Skeletal muscle tissue (tissue), 4 donors: ENCODE data around the gene CADPS. TPM values are rescaled to one million over a fixed set of nuclear protein-coding genes. Genes with fewer than 3 reads are reported as not detected.

Source experiments
- H3K27ac ChIP-seq: one replicate; pipeline ENCODE4 v1.7.0; 2013; ENCODE audit warnings: mild to moderate bottlenecking, low read depth, low read length, inconsistent platforms
- H3K27me3 ChIP-seq, 3 donors: one replicate each; pipeline ENCODE4 v1.7.0; 2013; ENCODE audit warnings: low read length in 3 of 3; ENCODE audit not compliant: control insufficient read depth in 3 of 3, insufficient read depth in 3 of 3
- H3K36me3 ChIP-seq, 3 donors: one replicate each; pipeline ENCODE4 v1.7.0; 2013; ENCODE audit warnings: low read length in 3 of 3; ENCODE audit not compliant: control insufficient read depth in 3 of 3, insufficient read depth in 3 of 3
- H3K4me1 ChIP-seq, 3 donors: one replicate each; pipeline ENCODE4 v1.7.0; 2013; ENCODE audit warnings: low read length in 3 of 3, mild to moderate bottlenecking in 3 of 3; ENCODE audit not compliant: control insufficient read depth in 3 of 3, insufficient read depth in 3 of 3
- H3K4me3 ChIP-seq, 3 donors: one replicate each; pipeline ENCODE4 v1.7.0; 2013; ENCODE audit warnings: low read length in 3 of 3
- H3K9ac ChIP-seq, 3 donors: one replicate each; pipeline ENCODE4 v1.7.0; 2013; ENCODE audit warnings: low read length in 3 of 3, mild to moderate bottlenecking in 3 of 3, moderate library complexity in 2 of 3, low read depth in 1 of 3
- H3K9me3 ChIP-seq, 3 donors: one replicate each; pipeline ENCODE4 v1.7.0; 2013; ENCODE audit warnings: low read length in 3 of 3; ENCODE audit not compliant: control insufficient read depth in 3 of 3
- total RNA-seq: library from RNA; depleted of rRNA; stranded (reverse); fragments of >200 nt; gene quantifications from one replicate; pipeline ENCODE4 v1.2.3, GENCODE V29; 2014
- donor health status: Osteomylitis.

The CADPS gene
- total RNA-seq, 1 donor from 2014 or later, result 1.0 TPM

DNA sequence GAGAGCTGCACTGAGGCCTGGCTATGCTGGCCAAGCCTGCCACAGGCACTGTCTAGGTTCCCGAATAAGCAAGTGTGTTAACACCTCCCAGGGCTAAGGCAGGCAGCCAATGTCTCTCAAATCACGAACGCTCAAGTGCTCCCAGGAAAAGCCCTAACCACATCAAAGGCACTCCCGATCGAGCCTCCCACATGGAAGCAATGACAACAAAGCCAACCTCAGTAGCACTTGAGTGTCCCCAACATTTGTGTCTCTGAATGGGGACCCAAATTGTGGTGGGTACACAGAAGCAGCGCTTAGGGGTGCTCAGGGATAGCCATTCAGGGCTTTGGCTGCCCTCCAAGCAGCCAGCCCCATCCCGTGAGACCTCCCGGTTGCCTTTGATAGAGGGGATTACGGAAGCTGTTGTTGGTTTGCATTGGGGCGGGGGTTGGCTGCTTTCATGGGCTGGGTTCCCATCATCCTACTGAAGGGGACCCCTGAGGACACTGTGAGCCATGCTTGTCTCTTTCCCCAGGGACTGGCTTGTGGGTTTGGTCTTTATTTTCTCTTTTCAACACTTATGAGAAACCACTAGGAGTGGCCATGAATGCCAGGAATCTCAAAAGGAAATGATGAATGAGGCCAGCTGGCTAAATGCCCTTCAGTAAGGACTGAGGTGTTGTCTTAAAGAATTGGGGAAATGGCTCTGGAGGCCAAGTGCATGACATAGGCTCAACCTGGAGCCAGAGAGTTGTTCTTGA is 267.8 kb downstream of the CADPS start:
- Histone ChIP-seq H3K27me3 (peaks cover 0 to under 1% (median 0%) of the 10 kb centered on the region in 3 donors), H3K4me1 (peaks cover 0 to 3% (median 0%) of the 10 kb centered on the region in 3 donors), H3K36me3 (no peaks in the 10 kb centered on the region), H3K27ac (no peak overlapping the region), H3K9ac (no peak overlapping the region), H3K9me3 (no peaks in the 10 kb centered on the region), H3K4me3 (no peak overlapping the region)

DNA sequence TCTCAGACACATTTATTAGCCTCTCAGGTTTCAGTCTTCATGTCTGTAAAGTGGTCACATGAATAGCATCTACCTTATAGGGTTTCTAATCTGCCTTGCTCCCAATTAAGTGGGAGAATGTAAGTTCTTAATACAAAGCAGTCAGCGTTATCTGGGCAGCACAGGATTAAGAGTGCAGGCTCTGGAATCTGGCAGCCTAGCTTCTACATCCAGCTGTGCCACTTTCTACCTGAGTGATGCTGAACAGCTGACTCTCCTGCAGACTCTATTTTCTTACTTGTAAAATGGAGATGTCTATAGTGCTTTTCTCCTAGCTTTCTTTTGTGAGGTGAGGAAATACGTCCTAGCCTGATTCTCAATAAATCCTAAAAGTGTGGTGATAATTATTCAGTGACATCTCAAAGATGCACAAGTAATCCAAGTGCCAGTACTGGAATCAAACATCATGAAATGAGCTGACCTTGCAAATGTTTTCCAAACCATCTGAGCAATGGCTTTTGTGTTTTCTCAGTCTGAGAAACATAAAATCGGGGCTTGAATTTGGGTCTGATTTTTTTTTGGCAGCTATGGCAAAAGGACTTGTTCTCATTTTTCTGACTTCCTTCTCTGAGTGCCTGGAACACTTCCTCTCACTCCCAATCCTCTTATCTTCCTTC is 269.7 kb downstream of the CADPS start:
- H3K9ac ChIP-seq, result no peak overlapping the region
- H3K27me3 ChIP-seq, result peaks cover 0 to 2% (median 0%) of the 10 kb centered on the region in 3 donors
- H3K36me3 ChIP-seq, result no peaks in the 10 kb centered on the region
- peaks cover 0 to 3% (median 0%) of the 10 kb centered on the region in 3 donors for H3K4me1 ChIP-seq
- no peaks in the 10 kb centered on the region for H3K9me3 ChIP-seq
- H3K27ac ChIP-seq, result no peak overlapping the region
- H3K4me3 ChIP-seq, result no peak overlapping the region

DNA sequence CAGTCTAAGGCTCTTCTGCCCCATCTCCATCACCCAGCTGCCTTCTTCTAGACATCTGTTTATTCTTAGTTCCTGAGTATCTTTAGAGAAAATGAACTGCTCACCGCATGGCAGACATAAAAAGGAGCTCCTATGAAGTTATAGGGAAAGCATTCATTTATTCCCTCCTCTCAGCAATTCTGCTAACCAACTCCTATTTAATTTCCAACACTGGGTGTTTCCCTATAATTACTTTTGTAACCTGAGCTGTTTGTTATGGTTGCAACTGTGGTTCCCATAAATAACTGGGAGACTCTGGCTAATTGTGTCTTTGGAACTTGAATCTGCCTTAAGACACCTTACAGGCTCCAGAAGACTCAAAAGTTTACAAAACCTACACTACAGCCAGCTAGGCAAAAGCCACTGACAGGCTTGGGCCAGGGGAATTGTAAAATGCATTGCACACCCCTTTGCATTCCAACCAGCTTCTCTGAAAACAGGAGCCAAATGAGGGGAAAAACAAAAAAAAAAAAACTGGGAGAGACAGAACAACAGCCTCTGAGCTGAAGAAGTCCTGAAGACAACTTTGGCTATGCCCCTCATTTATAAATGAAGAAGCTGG is 270.4 kb downstream of the CADPS start:
- Histone ChIP-seq H3K27ac (no peak overlapping the region), H3K27me3 (peaks cover 0 to 5% (median 0%) of the 10 kb centered on the region in 3 donors), H3K9me3 (no peaks in the 10 kb centered on the region), H3K4me1 (peaks cover 0 to 3% (median 0%) of the 10 kb centered on the region in 3 donors), H3K9ac (no peak overlapping the region), H3K4me3 (no peak overlapping the region), H3K36me3 (no peaks in the 10 kb centered on the region)

DNA sequence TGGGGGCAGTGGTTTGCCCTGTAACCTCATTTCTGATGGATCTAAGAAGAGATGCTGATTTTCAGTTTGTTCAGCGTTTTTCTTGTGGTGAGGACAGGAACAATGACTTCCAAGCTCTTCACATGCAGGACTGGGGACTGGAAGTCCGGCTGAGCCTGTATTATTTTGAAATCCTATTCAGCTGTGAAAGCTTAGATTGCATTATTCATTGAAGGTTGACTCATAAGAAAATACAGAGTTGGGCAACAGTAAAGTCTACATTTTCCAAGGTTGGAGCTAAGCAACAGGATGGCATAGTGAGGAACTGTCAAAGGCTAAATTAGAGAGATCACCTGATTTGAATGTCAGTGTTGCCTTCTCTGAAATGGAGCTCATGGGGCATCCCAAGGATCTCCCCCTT is 270.9 kb downstream of the CADPS start:
- Histone ChIP-seq H3K36me3 (no peaks in the 10 kb centered on the region), H3K4me1 (peaks cover 0 to 3% (median 0%) of the 10 kb centered on the region in 3 donors), H3K4me3 (no peak overlapping the region), H3K9me3 (no peaks in the 10 kb centered on the region), H3K27me3 (peaks cover 0 to 5% (median 0%) of the 10 kb centered on the region in 3 donors), H3K27ac (no peak overlapping the region), H3K9ac (no peak overlapping the region)

DNA sequence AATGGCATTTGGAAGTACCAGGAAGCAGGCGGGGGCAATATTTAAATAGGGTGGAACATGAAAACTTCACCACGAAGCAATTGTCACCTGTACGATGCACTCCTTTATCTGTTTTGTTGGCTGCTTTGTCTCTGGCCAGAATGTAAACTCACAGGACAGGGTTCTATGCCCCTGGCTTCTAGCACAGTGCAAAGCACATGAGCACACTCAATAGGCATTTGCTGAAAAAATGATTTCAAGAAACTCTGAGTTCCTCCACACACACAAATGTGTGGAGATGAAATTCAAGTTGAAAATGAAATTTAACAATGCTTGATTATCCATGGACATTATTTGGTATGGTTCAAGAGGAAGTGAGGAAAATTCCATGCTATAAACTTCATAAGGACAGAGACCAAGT is 272.2 kb downstream of the CADPS start:
- H3K4me3 ChIP-seq, result no peak overlapping the region
- H3K27me3 ChIP-seq, result peaks cover 0 to 5% (median 0%) of the 10 kb centered on the region in 3 donors
- no peaks in the 10 kb centered on the region for H3K9me3 ChIP-seq
- no peak overlapping the region for H3K9ac ChIP-seq
- peaks cover 0 to 3% (median 0%) of the 10 kb centered on the region in 3 donors for H3K4me1 ChIP-seq
- H3K27ac ChIP-seq, result no peak overlapping the region
- no peaks in the 10 kb centered on the region for H3K36me3 ChIP-seq

DNA sequence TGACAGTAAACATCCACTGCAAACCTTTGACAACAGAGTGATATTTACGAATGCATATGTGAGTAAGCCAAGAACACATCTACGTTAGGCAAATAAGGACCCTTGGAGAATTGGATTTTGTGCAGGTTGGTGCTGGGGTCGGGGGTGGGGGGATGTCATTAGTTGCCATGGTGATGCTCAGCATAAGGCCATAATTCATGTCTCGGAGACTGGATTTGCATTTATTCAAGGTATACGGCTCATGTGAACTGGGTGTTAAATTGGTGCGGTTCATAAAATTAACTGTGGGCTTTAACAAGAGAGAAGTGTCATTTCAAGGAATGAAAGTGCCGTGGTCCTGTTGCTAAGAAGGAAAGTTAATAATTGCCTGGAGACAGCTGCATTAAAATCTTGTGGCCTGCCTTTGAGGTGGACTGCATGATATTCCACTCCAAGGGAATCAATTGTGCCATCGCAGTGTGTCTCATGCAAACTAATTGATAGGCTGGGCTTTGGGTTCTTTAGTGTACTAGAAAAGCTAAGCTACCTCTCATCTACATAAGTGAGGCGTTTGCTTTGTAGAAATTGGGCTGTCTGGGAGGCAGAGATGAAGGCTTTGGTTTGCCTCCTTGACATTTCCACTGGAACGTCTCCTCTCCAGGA is 273.0 kb downstream of the CADPS start:
- Histone ChIP-seq H3K27ac (no peak overlapping the region), H3K36me3 (no peaks in the 10 kb centered on the region), H3K4me3 (no peak overlapping the region), H3K4me1 (peaks cover 0 to 3% (median 0%) of the 10 kb centered on the region in 3 donors), H3K27me3 (peaks cover 0 to 5% (median 0%) of the 10 kb centered on the region in 3 donors), H3K9me3 (no peaks in the 10 kb centered on the region), H3K9ac (no peak overlapping the region)

DNA sequence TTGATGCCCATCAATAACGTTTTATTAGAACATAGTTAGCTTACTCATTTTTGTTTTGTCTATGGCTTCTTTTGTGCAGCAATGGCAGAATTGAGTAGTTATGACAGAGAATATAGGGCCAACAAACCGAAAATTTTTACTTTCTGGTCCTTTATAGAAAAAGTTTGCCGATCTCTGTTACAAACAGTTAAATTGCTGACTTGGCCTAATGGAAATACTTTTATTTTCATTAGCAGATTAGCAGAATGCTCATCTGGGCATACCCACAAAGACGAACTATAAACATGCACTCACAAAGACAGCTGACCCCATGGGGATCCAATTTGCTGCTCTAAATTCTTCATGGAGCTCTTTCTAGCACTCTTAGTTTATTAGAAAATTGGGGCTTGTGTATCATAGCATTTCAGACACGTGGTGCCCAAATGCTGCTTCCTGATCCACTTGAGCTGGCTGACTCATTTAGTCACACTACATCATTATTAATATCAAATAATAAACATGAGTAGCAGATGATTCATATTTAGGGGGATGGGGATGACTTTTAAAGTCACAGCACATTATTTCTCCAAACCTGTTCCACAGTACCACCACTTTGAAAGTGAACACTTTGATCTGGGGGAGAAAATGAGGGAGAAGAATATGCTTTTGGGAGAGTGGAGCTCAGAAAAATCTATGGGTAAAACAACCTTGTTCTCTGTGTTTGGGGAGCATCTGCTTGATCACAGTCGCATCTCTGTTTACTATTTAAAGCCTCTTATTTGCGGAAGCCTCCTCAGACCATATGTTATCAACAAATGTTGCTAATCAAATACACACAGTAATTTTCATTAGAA is 273.8 kb downstream of the CADPS start:
- no peak overlapping the region for H3K9ac ChIP-seq
- H3K27me3 ChIP-seq, result peaks cover 0 to 5% (median 0%) of the 10 kb centered on the region in 3 donors
- no peak overlapping the region for H3K4me3 ChIP-seq
- no peaks in the 10 kb centered on the region for H3K9me3 ChIP-seq
- peaks cover 0 to 3% (median 0%) of the 10 kb centered on the region in 3 donors for H3K4me1 ChIP-seq
- H3K36me3 ChIP-seq, result no peaks in the 10 kb centered on the region
- no peak overlapping the region for H3K27ac ChIP-seq

DNA sequence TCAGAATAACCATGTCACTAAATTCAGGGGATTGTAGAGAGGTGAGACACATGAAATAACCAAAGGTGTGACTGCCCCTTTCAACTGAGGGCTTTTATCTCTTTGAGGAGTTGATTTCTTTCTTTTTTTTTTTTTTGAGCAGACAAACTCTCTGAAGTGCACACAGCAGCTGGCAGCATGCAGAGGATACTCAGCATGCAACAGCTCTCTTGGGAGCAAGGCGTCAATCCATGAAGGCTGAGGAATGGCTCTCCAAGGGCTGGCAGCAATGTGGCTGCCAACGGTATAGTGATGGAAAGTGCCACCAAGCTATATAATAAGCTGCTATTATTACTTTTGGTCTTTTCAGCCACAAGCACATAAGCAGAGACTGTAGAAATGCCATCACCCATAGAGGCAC is 275.2 kb downstream of the CADPS start:
- H3K9me3 ChIP-seq, result no peaks in the 10 kb centered on the region
- H3K36me3 ChIP-seq, result no peaks in the 10 kb centered on the region
- H3K4me3 ChIP-seq, result no peak overlapping the region
- peaks cover 0 to 3% (median 0%) of the 10 kb centered on the region in 3 donors for H3K4me1 ChIP-seq
- H3K9ac ChIP-seq, result no peak overlapping the region
- H3K27me3 ChIP-seq, result peaks cover 0 to 5% (median 0%) of the 10 kb centered on the region in 3 donors
- no peak overlapping the region for H3K27ac ChIP-seq

DNA sequence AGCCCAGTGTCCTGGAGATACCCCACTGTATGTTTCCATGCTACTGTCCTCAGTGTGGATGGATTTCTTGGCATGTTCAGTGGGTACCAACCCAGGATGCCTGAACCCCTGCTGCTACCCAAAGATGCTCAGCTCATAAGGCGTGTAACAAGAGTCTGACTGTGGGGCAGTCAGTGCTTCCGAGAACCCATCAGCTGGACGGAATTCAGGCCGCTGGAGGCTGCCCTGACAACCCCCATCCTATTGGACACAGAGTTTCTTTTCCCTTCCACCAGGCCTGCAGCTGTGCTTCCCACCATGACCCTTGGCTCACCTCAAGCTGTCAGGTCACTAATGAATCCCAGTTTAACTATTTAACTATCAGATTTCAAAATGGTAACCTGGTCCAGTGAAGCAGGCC is 277.7 kb downstream of the CADPS start:
- Histone ChIP-seq H3K36me3 (no peaks in the 10 kb centered on the region), H3K27me3 (peaks cover 0 to 4% (median 0%) of the 10 kb centered on the region in 3 donors), H3K9ac (no peak overlapping the region), H3K27ac (no peak overlapping the region), H3K9me3 (no peaks in the 10 kb centered on the region), H3K4me3 (no peak overlapping the region), H3K4me1 (no peaks in the 10 kb centered on the region)
